ENCODE results near the gene APEX1. TPM values are rescaled to one million over a fixed set of nuclear protein-coding genes. Genes with fewer than 3 reads are reported as not detected.

Gene APEX1
- total RNA-seq, 2 donors from 2014 or later: 86.7 to 101 TPM

DNA sequence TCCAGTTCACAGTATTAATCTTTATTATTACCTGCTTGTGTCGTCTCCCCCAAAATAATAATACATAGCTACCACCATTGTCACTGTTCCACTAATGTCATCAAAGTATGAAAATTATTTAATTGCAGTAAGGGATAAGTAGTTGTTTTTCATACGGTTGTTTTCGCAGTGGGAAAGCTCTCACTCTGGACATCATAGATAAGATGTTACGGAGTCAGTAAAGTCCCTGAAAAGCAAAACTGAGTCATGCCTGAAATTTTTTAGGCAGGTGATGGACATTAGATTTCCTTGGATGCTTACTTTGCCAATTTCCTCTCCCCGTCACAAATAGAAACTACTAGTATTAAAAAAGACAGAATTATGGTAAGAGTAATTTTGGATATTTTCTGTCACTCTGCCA lies 27.4 kb downstream of the APEX1 start:
- WGBS, 2 donors: 73 to 81% methylated on average over 5 of the region's 5 CpGs
- no peak overlapping the region for H3K4me3 ChIP-seq
- peaks cover 0 to 2% of the 10 kb centered on the region in 2 donors for H3K36me3 ChIP-seq (replicated peaks in 1 of 2; ENCODE audit: insufficient read depth in 1 of 2, low read depth in 2 of 2)
- H3K9me3 ChIP-seq: no peaks in the 10 kb centered on the region
- H3K27ac ChIP-seq: no peak overlapping the region
- intact Hi-C loops (cut with DNase I): no loop called here
- H3K27me3 ChIP-seq: no peaks in the 10 kb centered on the region
- ATAC-seq: no peak
- TF ChIP-seq, protein P1, sequence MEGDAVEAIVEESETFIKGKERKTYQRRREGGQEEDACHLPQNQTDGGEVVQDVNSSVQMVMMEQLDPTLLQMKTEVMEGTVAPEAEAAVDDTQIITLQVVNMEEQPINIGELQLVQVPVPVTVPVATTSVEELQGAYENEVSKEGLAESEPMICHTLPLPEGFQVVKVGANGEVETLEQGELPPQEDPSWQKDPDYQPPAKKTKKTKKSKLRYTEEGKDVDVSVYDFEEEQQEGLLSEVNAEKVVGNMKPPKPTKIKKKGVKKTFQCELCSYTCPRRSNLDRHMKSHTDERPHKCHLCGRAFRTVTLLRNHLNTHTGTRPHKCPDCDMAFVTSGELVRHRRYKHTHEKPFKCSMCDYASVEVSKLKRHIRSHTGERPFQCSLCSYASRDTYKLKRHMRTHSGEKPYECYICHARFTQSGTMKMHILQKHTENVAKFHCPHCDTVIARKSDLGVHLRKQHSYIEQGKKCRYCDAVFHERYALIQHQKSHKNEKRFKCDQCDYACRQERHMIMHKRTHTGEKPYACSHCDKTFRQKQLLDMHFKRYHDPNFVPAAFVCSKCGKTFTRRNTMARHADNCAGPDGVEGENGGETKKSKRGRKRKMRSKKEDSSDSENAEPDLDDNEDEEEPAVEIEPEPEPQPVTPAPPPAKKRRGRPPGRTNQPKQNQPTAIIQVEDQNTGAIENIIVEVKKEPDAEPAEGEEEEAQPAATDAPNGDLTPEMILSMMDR (IDR thresholded peaks at IDR 0.05): no peak
- H3K4me1 ChIP-seq: peaks cover 4% of the 10 kb centered on the region
- no peak for DNase-seq

DNA sequence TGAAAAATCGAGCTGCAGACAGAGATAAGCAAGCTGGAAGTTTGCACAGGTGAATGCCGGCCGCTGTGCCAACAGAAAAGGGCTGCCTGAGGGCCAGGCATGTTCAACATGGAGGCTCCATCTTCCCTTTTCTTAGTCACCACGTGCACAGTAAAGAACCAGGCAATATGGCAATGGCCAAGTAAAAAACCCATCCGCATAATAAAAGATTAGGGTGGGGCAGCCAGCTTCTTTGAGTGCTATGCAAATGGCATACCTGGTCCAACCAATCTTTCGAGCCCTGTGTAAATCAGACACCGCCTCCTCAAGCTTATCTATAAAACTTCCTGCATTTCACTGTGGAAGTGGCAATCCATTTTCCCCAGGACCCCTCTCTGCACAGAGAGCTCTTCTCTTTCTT lies 30.9 kb downstream of the APEX1 start:
- intact Hi-C loops (cut with DNase I): no loop called here
- no peaks in the 10 kb centered on the region for H3K9me3 ChIP-seq
- no peak for ATAC-seq
- TF ChIP-seq, protein P1 (IDR thresholded peaks at IDR 0.05): no peak
- TF ChIP-seq POLR2A (IDR thresholded peaks at IDR 0.05): no peak
- H3K27ac ChIP-seq: no peak overlapping the region
- H3K27me3 ChIP-seq: no peaks in the 10 kb centered on the region
- H3K4me3 ChIP-seq: no peak overlapping the region
- no peaks in the 10 kb centered on the region for H3K36me3 ChIP-seq (replicated peaks in 1 of 2; ENCODE audit: insufficient read depth in 1 of 2, low read depth in 2 of 2)
- WGBS, 2 donors: 41 to 44% methylated on average over 7 of the region's 7 CpGs
- DNase-seq: peak in 1 of 4 donors; percentile 13
- H3K4me1 ChIP-seq: no peaks in the 10 kb centered on the region

DNA sequence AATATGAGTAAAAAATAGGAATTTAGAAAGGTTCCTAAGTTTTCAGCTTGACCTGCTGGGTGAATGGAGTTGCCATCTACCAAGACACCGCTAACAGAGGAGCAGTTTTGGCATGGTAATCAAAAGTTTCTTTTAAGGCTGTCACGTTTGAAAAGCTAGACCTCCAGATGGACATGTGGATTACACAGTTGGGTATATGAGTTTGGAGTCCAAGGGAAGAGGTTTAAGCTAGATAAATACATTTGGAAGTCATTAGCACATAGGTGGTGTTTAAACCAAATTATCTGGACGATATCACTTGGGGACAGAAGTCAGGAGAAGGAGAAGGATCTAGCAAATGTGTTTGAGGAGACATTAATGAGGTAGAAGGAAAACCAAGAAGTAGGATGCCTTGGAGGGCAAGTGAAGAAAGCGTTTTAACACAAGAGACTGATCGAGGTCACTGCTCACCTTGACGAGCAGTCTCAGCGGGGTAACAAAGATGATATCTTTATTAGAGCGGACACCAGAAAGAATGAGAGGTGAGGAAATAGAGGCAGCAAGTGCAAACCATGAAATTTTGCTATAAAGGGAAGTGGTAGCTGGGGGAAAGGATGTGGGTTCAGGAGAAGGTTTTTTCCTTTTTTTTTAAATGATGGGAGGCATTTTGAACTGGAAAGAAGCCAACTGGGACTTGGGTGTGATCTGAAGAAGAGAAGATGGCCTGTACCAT lies 31.8 kb downstream of the APEX1 start:
- Histone ChIP-seq H3K27me3 (no peaks in the 10 kb centered on the region), H3K36me3 (replicated peaks in 1 of 2; ENCODE audit: insufficient read depth in 1 of 2, low read depth in 2 of 2) (no peaks in the 10 kb centered on the region), H3K27ac (no peak overlapping the region), H3K4me3 (no peak overlapping the region), H3K4me1 (no peaks in the 10 kb centered on the region), H3K9me3 (no peaks in the 10 kb centered on the region)
- DNase-seq: no peak
- WGBS, 2 donors: 63 to 83% methylated on average over 8 of the region's 8 CpGs
- intact Hi-C loops (cut with DNase I): no loop called here
- TF ChIP-seq, protein P1 (IDR thresholded peaks at IDR 0.05): no peak
- no peak for TF ChIP-seq POLR2A (IDR thresholded peaks at IDR 0.05)
- ATAC-seq: no peak

DNA sequence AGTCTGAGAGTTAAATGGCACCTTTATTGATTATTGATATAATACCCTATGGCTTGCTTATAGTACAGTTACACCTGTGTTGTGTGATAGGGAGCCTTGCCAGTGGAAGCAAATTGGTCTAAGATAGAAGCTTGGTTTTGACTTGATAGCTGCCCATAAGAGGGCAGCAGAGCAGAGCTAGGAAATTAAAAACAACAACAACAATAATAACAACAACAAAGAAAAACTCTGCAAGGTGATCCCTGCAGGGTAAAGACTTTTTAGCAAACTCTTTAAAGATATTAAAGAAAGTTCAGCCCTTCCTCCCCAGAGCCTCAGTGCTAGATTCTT lies 32.3 kb downstream of the APEX1 start:
- ATAC-seq (no peak), DNase-seq (no peak)
- H3K27me3 ChIP-seq: no peaks in the 10 kb centered on the region
- TF ChIP-seq, protein P1 (IDR thresholded peaks at IDR 0.05): no peak
- H3K4me3 ChIP-seq: no peak overlapping the region
- H3K27ac ChIP-seq: no peak overlapping the region
- intact Hi-C loops (cut with DNase I): no loop called here
- no peaks in the 10 kb centered on the region for H3K9me3 ChIP-seq
- no peaks in the 10 kb centered on the region for H3K4me1 ChIP-seq
- H3K36me3 ChIP-seq (replicated peaks in 1 of 2; ENCODE audit: insufficient read depth in 1 of 2, low read depth in 2 of 2): no peaks in the 10 kb centered on the region
